ENCODE results near the gene RARA.

DNA sequence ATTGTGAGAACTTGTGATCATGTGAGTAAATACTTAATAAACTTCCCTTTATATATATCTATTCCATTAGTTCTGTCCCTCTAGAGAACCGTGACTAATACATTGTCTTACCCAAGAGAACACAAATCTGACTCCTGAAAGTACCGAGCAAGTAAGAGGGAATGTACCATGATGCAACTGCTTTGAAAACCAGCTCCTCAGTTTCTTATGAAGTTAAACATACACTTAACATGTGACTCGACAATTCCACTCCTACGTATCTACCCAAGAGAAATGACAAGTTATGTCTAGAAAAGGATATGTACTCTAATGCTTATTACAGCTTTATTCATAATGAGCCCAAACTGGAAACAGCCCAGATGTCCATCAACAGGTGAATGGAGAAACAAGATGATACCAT, 64.3 kb downstream of the RARA start:
- TF ChIP-seq, protein P1, sequence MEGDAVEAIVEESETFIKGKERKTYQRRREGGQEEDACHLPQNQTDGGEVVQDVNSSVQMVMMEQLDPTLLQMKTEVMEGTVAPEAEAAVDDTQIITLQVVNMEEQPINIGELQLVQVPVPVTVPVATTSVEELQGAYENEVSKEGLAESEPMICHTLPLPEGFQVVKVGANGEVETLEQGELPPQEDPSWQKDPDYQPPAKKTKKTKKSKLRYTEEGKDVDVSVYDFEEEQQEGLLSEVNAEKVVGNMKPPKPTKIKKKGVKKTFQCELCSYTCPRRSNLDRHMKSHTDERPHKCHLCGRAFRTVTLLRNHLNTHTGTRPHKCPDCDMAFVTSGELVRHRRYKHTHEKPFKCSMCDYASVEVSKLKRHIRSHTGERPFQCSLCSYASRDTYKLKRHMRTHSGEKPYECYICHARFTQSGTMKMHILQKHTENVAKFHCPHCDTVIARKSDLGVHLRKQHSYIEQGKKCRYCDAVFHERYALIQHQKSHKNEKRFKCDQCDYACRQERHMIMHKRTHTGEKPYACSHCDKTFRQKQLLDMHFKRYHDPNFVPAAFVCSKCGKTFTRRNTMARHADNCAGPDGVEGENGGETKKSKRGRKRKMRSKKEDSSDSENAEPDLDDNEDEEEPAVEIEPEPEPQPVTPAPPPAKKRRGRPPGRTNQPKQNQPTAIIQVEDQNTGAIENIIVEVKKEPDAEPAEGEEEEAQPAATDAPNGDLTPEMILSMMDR (IDR thresholded peaks at IDR 0.05): no peak
- no peak for TF ChIP-seq POLR2A (IDR thresholded peaks at IDR 0.05)
